CD14-positive monocyte (primary cell): ENCODE results near the gene MFAP1. TPM values are rescaled to one million over a fixed set of nuclear protein-coding genes. Genes with fewer than 3 reads are reported as not detected.
A peak's percentile ranks its signal among the peaks of the same experiment; 100 is the strongest.

Experiments used
- DNase-seq, 3 donors: peaks; one replicate each; pipeline ENCODE4 v3.0.0-alpha.2; 2011 to 2022
- H2AFZ ChIP-seq: 2 replicates; pipeline ENCODE4 v1.6.0; 2012; ENCODE audit warnings: mild to moderate bottlenecking, low read depth, low read length, inconsistent platforms; ENCODE audit not compliant: insufficient read depth, poor library complexity, severe bottlenecking
- H3K27ac ChIP-seq, 2 donors: 1 replicate in 1 of 2; 2 replicates in 1 of 2; pipeline ENCODE4 v1.5.1; 2012 to 2013; ENCODE audit warnings: low read length in 2 of 2, control low read depth in 1 of 2, inconsistent platforms in 1 of 2, low read depth in 1 of 2, mild to moderate bottlenecking in 1 of 2
- H3K27me3 ChIP-seq, 2 donors: one replicate each; pipeline versions ENCODE4 v1.6.0 to v1.6.1; 2011 to 2013; ENCODE audit warnings: low read length in 2 of 2; ENCODE audit not compliant: control insufficient read depth in 2 of 2, insufficient read depth in 2 of 2
- H3K36me3 ChIP-seq, 2 donors: replicated peaks in 1 of 2; 1 replicate in 1 of 2; 2 replicates in 1 of 2; pipeline versions ENCODE4 v1.5.1 to v1.6.1; 2012 to 2013; ENCODE audit warnings: low read length in 2 of 2, control low read depth in 1 of 2, inconsistent platforms in 1 of 2, mild to moderate bottlenecking in 1 of 2; ENCODE audit not compliant: insufficient read depth in 2 of 2, control insufficient read depth in 1 of 2
- H3K4me1 ChIP-seq, 2 donors: 1 replicate in 1 of 2; 2 replicates in 1 of 2; pipeline versions ENCODE4 v1.5.1 to v1.6.1; 2012 to 2013; ENCODE audit warnings: low read length in 2 of 2, control low read depth in 1 of 2, inconsistent platforms in 1 of 2, mild to moderate bottlenecking in 1 of 2, moderate library complexity in 1 of 2; ENCODE audit not compliant: insufficient read depth in 2 of 2, control insufficient read depth in 1 of 2
- H3K4me2 ChIP-seq: replicated peaks from 2 replicates; pipeline ENCODE3; 2012; ENCODE audit warnings: low read length, moderate library complexity, mild to moderate bottlenecking; ENCODE audit not compliant: poor library complexity, severe bottlenecking; ENCODE audit errors: extremely low read depth
- H3K4me3 ChIP-seq, 3 experiments: fragments of 200-600 bp in 1 of 3; sonication (generic) in 1 of 3; replicated peaks in 1 of 3; 1 replicate in 2 of 3; 2 replicates in 1 of 3; pipeline ENCODE4 v1.5.1; 2011 to 2013; ENCODE audit warnings: low read length in 3 of 3, mild to moderate bottlenecking in 3 of 3, control low read depth in 2 of 3, low read depth in 2 of 3, inconsistent platforms in 1 of 3, moderate library complexity in 1 of 3
- H3K79me2 ChIP-seq: 2 replicates; pipeline ENCODE4 v1.6.0; 2012; ENCODE audit warnings: mild to moderate bottlenecking, control low read depth, inconsistent platforms, low read length, moderate library complexity; ENCODE audit not compliant: insufficient read depth
- H3K9ac ChIP-seq: 2 replicates; pipeline ENCODE4 v1.6.0; 2017; ENCODE audit warnings: low read length, mild to moderate bottlenecking; ENCODE audit not compliant: insufficient read depth, poor library complexity, severe bottlenecking
- H3K9me3 ChIP-seq, 2 donors: replicated peaks in 1 of 2; 1 replicate in 1 of 2; 2 replicates in 1 of 2; pipeline versions ENCODE4 v1.5.1 to v1.6.1; 2012 to 2013; ENCODE audit warnings: low read length in 2 of 2, control low read depth in 1 of 2; ENCODE audit not compliant: control insufficient read depth in 1 of 2, insufficient read depth in 1 of 2
- H4K20me1 ChIP-seq: 2 replicates; pipeline ENCODE4 v1.6.0; 2012; ENCODE audit warnings: mild to moderate bottlenecking, low read length, control low read depth, moderate library complexity; ENCODE audit not compliant: insufficient read depth
- H3K27ac Mint-ChIP-seq, 7 donors: one replicate each; pipeline ENCODE4 v1.8.0; 2020; ENCODE audit warnings: mild to moderate bottlenecking in 7 of 7, mixed read lengths in 7 of 7, moderate library complexity in 6 of 7, inconsistent platforms in 2 of 7
- H3K27me3 Mint-ChIP-seq, 3 donors: one replicate each; pipeline ENCODE4 v1.8.0; 2021 to 2022; ENCODE audit warnings: low read depth in 3 of 3, mild to moderate bottlenecking in 3 of 3, mixed read lengths in 3 of 3, moderate library complexity in 3 of 3, inconsistent platforms in 1 of 3
- H3K36me3 Mint-ChIP-seq, 2 donors: one replicate each; pipeline ENCODE4 v1.8.0; 2020; ENCODE audit warnings: mixed read lengths in 2 of 2, inconsistent platforms in 1 of 2, mild to moderate bottlenecking in 1 of 2
- H3K4me1 Mint-ChIP-seq: one replicate; pipeline ENCODE4 v1.8.0; 2020; ENCODE audit warnings: mild to moderate bottlenecking, mixed read lengths
- H3K4me3 Mint-ChIP-seq, 2 donors: one replicate each; pipeline ENCODE4 v1.8.0; 2020; ENCODE audit warnings: mild to moderate bottlenecking in 2 of 2, mixed read lengths in 2 of 2, moderate library complexity in 1 of 2
- H3K9me3 Mint-ChIP-seq, 7 donors: one replicate each; pipeline ENCODE4 v1.8.0; 2020 to 2022; ENCODE audit warnings: mixed read lengths in 7 of 7, mild to moderate bottlenecking in 6 of 7, moderate library complexity in 6 of 7, inconsistent platforms in 2 of 7
- CTCF ChIP-seq: fragments of 200-600 bp; IDR thresholded peaks from one replicate; pipeline ENCODE4 v1.8.0; 2022; ENCODE audit warnings: antibody characterized with exemption, mild to moderate bottlenecking
- WGBS: methylation state at CpG from one replicate; pipeline ENCODE4 v1.1.5; 2013; ENCODE audit warnings: missing lambda C conversion rate; ENCODE audit not compliant: insufficient coverage; 5-methylcytosine and 5-hydroxymethylcytosine counted together
- intact Hi-C, 2 donors: fragments of 100-400 bp; cut with micrococcal nuclease; formaldehyde crosslinking; loops; one replicate each; pipeline versions ENCODE4 v1.15.0 to v1.15.1; 2023
- polyA minus RNA-seq: library from RNA; depleted of rRNA, polyadenylated mRNA; stranded (reverse); fragments of >200 nt; gene quantifications from 2 replicates; pipeline ENCODE4 v1.2.3, GENCODE V29; 2012
- polyA plus RNA-seq, 3 donors: library from polyadenylated mRNA; depleted of rRNA in 1 of 3; unstranded in 2 of 3; stranded (reverse) in 1 of 3; fragments of 300-500 nt in 2 of 3; fragments of >200 nt in 1 of 3; fragmentation: Illumina TruSeq in 2 of 3; gene quantifications; 1 replicate in 2 of 3; 2 replicates in 1 of 3; pipeline ENCODE4 v1.2.3, GENCODE V29; 2012 to 2021
- total RNA-seq, 12 experiments: library from RNA in 1 of 12; stranded (reverse) in 1 of 12; fragments of 120-200 nt in 1 of 12; gene quantifications; one replicate each; pipeline ENCODE4 v1.2.4 and lab custom pipeline; 2013 to 2026; ENCODE audit warnings: mixed read lengths in 6 of 12, inconsistent platforms in 1 of 12

Gene MFAP1
- total RNA-seq (2013): 19.1 TPM
- polyA plus RNA-seq: 1 to 10 TPM; 2.6 to 3.7 (median 3.7) TPM
- polyA minus RNA-seq: 2.9 and 6.5 TPM in 2 replicates
- 12.6 to 29.8 (median 20.9) reads per million in 11 experiments for total RNA-seq (lab: John Stamatoyannopoulos, UW)

- H3K4me1 ChIP-seq: peaks cover 20 to 38% of the 10 kb centered on the region in 2 donors
- DNase-seq: peak; percentile 94 to 97 (median 97)
- H2AFZ ChIP-seq: peak within 1 kb of the TSS; percentile 84
Measured at GRCh38 chr15:43824302-43825246, at the start of gene MFAP1. TSS of gene MFAP1 (minus strand) at chr15:43824690. CDS start at chr15:43824569, 121 bp downstream.

More at GRCh38 chr15:43824302-43825246, at the start of gene MFAP1:
- Mint-ChIP-seq H3K4me3 (peak within 1 kb of the TSS; percentile 98 to 99), H3K4me1 (peaks cover 35% of the 10 kb centered on the region), H3K36me3 (peaks cover 0 to 9% of the 10 kb centered on the region in 2 donors), H3K9me3 (peaks cover 0 to 1% (median 0%) of the 10 kb centered on the region in 7 donors), H3K27me3 (peaks cover 0 to 4% (median 0%) of the 10 kb centered on the region in 3 donors), H3K27ac (peak within 1 kb of the TSS; percentile 98 to 100 (median 99))
- intact Hi-C loops: loop anchor here (5.0 kb wide), 1 partner anchor 32 kb away; the partner anchor contains the start of gene SERF2 (in 2 of the 2)
- Histone ChIP-seq H3K79me2 (peaks cover 94% of the 10 kb centered on the region), H3K9me3 (no peaks in the 10 kb centered on the region), H3K27ac (peak within 1 kb of the TSS; percentile 86 to 96), H3K36me3 (no peaks in the 10 kb centered on the region), H3K4me3 (peak within 1 kb of the TSS; percentile 79 to 95 (median 91)), H4K20me1 (no peaks in the 10 kb centered on the region), H3K9ac (peak within 1 kb of the TSS; percentile 87), H3K27me3 (no peaks in the 10 kb centered on the region), H3K4me2 (peak within 1 kb of the TSS; percentile 76)
- TF ChIP-seq CTCF: no peak
- WGBS: 2% methylated on average over 32 of the region's 46 CpGs
